ENCODE measurements around the gene CRTAC1. TPM values are rescaled to one million over a fixed set of nuclear protein-coding genes. Genes with fewer than 3 reads are reported as not detected.

Gene CRTAC1
- total RNA-seq, 1 donor from 2014 or later, result 123 TPM

- DNase-seq (no peak), ATAC-seq (no peak)
- Histone ChIP-seq H3K4me3 (no peak overlapping the region), H3K27ac (no peak overlapping the region), H3K4me1 (peaks cover 13% of the 10 kb centered on the region), H3K27me3 (ENCODE audit: low read depth) (peaks cover 16% of the 10 kb centered on the region), H3K9me3 (no peaks in the 10 kb centered on the region), H3K36me3 (no peaks in the 10 kb centered on the region)
- intact Hi-C loops (cut with DNase I), result no loop called here
- TF ChIP-seq, protein P1, sequence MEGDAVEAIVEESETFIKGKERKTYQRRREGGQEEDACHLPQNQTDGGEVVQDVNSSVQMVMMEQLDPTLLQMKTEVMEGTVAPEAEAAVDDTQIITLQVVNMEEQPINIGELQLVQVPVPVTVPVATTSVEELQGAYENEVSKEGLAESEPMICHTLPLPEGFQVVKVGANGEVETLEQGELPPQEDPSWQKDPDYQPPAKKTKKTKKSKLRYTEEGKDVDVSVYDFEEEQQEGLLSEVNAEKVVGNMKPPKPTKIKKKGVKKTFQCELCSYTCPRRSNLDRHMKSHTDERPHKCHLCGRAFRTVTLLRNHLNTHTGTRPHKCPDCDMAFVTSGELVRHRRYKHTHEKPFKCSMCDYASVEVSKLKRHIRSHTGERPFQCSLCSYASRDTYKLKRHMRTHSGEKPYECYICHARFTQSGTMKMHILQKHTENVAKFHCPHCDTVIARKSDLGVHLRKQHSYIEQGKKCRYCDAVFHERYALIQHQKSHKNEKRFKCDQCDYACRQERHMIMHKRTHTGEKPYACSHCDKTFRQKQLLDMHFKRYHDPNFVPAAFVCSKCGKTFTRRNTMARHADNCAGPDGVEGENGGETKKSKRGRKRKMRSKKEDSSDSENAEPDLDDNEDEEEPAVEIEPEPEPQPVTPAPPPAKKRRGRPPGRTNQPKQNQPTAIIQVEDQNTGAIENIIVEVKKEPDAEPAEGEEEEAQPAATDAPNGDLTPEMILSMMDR (IDR thresholded peaks at IDR 0.05), result no peak
These were observed 162.2 kb downstream of the CRTAC1 start for GRCh38 chr10:97868134-97868685.

GRCh38 chr10:97867220-97867800, 163.1 kb downstream of the CRTAC1 start:
- H3K27ac ChIP-seq, result no peak overlapping the region
- intact Hi-C loops (cut with DNase I), result no loop called here
- peaks cover 13% of the 10 kb centered on the region for H3K4me1 ChIP-seq
- no peaks in the 10 kb centered on the region for H3K9me3 ChIP-seq
- no peaks in the 10 kb centered on the region for H3K36me3 ChIP-seq
- DNase-seq, result no peak
- TF ChIP-seq, protein P1 (IDR thresholded peaks at IDR 0.05), result no peak
- H3K4me3 ChIP-seq, result no peak overlapping the region
- ATAC-seq, result no peak
- H3K27me3 ChIP-seq (ENCODE audit: low read depth), result peaks cover 16% of the 10 kb centered on the region

DNA sequence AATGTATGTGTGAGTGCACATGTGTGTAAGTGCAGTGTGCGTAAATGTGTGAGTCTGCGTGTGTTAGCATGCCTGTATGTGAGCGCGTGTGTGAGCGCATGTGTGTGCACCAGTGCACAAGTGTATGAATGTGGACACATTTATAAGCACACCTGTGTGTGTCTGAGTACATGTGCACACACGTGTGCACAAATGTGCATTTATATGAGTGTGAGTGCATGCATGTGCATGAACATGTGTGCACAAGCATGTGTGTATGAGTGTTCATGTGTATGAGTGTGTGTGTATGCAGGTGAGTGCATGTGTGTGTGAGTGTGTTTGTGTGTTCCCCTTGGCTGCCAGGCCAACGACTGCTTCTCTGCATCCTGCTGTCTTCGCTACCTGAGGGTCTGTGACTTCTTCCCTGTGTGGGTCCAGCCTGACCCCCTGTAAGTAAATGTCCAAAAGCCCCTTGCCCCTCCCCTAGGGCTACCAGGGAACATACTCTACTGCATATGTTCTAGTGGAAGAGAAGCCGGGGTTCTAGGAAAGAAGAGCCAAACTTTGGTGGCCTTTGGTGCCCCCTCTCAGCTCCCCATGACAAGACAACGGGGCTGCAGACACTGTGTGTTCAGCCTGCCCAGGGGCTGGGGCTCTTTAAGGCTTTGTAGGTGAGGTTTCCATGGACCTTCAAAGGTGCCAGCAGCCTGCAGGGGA, 163.7 kb downstream of the CRTAC1 start:
- H3K36me3 ChIP-seq, result no peaks in the 10 kb centered on the region
- DNase-seq, result no peak
- no peak overlapping the region for H3K27ac ChIP-seq
- peaks cover 13% of the 10 kb centered on the region for H3K4me1 ChIP-seq
- no peak for ATAC-seq
- H3K27me3 ChIP-seq (ENCODE audit: low read depth), result peaks cover 16% of the 10 kb centered on the region
- H3K4me3 ChIP-seq, result no peak overlapping the region
- intact Hi-C loops (cut with DNase I), result no loop called here
- H3K9me3 ChIP-seq, result no peaks in the 10 kb centered on the region
- TF ChIP-seq, protein P1 (IDR thresholded peaks at IDR 0.05), result no peak

GRCh38 chr10:97865488-97865887, 164.9 kb downstream of the CRTAC1 start:
- H3K27ac ChIP-seq, result no peak overlapping the region
- H3K9me3 ChIP-seq, result no peaks in the 10 kb centered on the region
- H3K4me1 ChIP-seq, result peaks cover 13% of the 10 kb centered on the region
- ATAC-seq (no peak), DNase-seq (no peak)
- TF ChIP-seq, protein P1 (IDR thresholded peaks at IDR 0.05), result no peak
- intact Hi-C loops (cut with DNase I), result no loop called here
- no peak overlapping the region for H3K4me3 ChIP-seq
- peaks cover 16% of the 10 kb centered on the region for H3K27me3 ChIP-seq (ENCODE audit: low read depth)
- no peaks in the 10 kb centered on the region for H3K36me3 ChIP-seq

DNA sequence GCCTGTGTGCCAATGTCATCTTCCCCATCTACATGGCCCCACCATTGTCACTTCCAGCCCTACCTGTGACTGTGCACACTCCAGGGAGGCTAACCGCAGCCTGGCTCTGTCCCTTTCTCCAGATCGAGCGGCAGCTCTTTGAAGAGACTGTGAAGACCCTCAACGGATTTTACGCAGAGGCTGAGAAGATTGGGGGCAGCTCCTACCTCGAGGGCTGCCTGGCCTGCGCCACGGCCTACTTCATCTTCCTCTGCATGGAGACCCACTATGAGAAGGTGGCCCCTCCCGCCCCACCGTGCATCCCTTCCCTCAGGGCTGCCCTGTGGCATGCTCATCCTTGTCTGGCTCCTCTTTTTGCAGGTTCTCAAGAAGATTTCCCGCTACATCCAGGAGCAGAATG, 166.6 kb downstream of the CRTAC1 start:
- no peaks in the 10 kb centered on the region for H3K36me3 ChIP-seq
- TF ChIP-seq, protein P1 (IDR thresholded peaks at IDR 0.05), result no peak
- peaks cover 1% of the 10 kb centered on the region for H3K4me1 ChIP-seq
- ATAC-seq (no peak), DNase-seq (no peak)
- intact Hi-C loops (cut with DNase I), result no loop called here
- no peak overlapping the region for H3K4me3 ChIP-seq
- H3K9me3 ChIP-seq, result no peaks in the 10 kb centered on the region
- peaks cover 16% of the 10 kb centered on the region for H3K27me3 ChIP-seq (ENCODE audit: low read depth)
- H3K27ac ChIP-seq, result no peak overlapping the region

Measured in lower lobe of right lung (tissue), 2 donors.